ENCODE data around the gene CDC42EP5. TPM values are rescaled to one million over a fixed set of nuclear protein-coding genes. Genes with fewer than 3 reads are reported as not detected.

CDC42EP5 gene
- total and polyA plus RNA-seq, 10 of the 15 experiments (the other 5 are each of a cell fraction or from before 2014, with no cell fraction given) = 0.42 to 1.8 (median 1.4) TPM; not detected in 6

DNA sequence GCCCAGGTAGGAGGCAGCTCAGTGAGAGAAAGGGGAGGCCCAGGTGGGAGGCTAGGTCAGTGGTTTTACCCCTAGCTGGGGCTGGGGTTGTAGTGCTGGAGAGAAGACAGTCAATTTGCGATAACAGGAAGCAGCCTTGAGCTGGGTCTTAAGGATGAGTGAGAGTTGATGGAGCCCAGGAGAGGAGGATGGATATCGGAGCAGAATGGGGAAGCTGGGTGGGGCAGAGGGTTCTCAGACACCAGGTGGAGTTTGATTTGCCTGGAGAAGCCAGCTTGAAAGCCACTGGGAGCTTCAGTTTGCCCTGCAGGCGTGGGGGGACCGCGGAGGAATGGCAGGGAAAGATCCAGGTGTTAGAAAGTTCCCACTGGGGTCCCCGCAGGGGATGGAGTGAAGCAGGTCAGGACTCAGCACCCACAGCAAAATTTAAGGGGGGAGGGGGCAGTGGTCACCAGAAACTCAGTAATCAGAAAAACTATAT, 836 bp upstream of the CDC42EP5 start:
- no peaks in the 10 kb centered on the region for H3K9me3 ChIP-seq (replicated peaks; ENCODE audit: control insufficient read depth, insufficient read depth, low read length)
- ATAC-seq = no peak
- H2AFZ ChIP-seq (ENCODE audit: control insufficient read depth, low read depth, low read length) = no peak overlapping the region
- no peak overlapping the region for H3K4me3 ChIP-seq
- ChIA-PET CTCF (interaction anchor here (0.9 to 2.5 kb wide), 5 partner anchors 12 to 200 kb away, joined by 3 to 21 read pairs (median 3); no protein-coding TSS in a partner anchor), SMC1A (ENCODE audit: uncharacterized antibody, unreplicated experiment) (interaction anchor here (0.6 kb wide), 1 partner anchor 31 kb away, joined by 3 read pairs; no protein-coding TSS in a partner anchor), POLR2A (interaction anchor here (0.5 to 0.7 kb wide), 2 partner anchors 25 to 936 kb away, joined by 3 read pairs; partner anchors contain the start of gene LENG8), RAD21 (ENCODE audit: unreplicated experiment) (interaction anchor here (0.8 to 1.5 kb wide), 5 partner anchors 8 to 200 kb away, joined by 3 to 4 read pairs (median 4); partner anchors contain the start of gene LENG9)
- in situ Hi-C loops (cut with MboI) = loop anchor here (10.0 kb wide), 1 partner anchor 451 kb away; no protein-coding TSS in a partner anchor
- no TSS peak for BruUV-seq (replicated peaks)
- peaks cover 3% of the 10 kb centered on the region for H3K4me1 ChIP-seq (ENCODE audit: control insufficient read depth, insufficient read depth, low read length)
- peaks cover 0 to 3% of the 10 kb centered on the region in 2 experiments; a peak in 2 of 4 replicates for H3K27me3 ChIP-seq (replicated peaks in 1 of 2; ENCODE audit: control insufficient read depth in 2 of 2, insufficient read depth in 2 of 2, low read length in 1 of 2)
- no peaks in the 10 kb centered on the region for H4K20me1 ChIP-seq (ENCODE audit: control insufficient read depth, insufficient read depth)
- 80% methylated on average over 6 of the region's 6 CpGs for WGBS (ENCODE audit: insufficient coverage, insufficient replicate concordance, low lambda C conversion rate, missing lambda C conversion rate)
- H3K9ac ChIP-seq (ENCODE audit: control insufficient read depth, insufficient read depth, low read length) = no peak overlapping the region
- DNase-seq (ENCODE audit: low read depth, low spot score) = no peak
- intact Hi-C loops (cut with micrococcal nuclease; ENCODE audit: unreplicated experiment) = loop anchor here (10.0 kb wide), 1 partner anchor 441 kb away; no protein-coding TSS in a partner anchor
- H3K4me2 ChIP-seq (ENCODE audit: control insufficient read depth, insufficient read depth) = no peak overlapping the region
- FAIRE-seq = no peak
- H3K79me2 ChIP-seq (ENCODE audit: control insufficient read depth, insufficient read depth, low read length) = no peaks in the 10 kb centered on the region
- TF ChIP-seq BACH1 (IDR thresholded peaks at IDR 0.05; ENCODE audit: borderline replicate concordance) = no peak
- TF ChIP-seq POLR2AphosphoS2 (IDR thresholded peaks at IDR 0.05; ENCODE audit: low read depth, low read length) = no peak
- TF ChIP-seq SMAD1 (IDR thresholded peaks at IDR 0.05; ENCODE audit: low read depth, partially characterized antibody) = no peak
- TF ChIP-seq RCOR1 (conservative IDR thresholded peaks at IDR 0.05; ENCODE audit: low read depth, low read length) = no peak
- TF ChIP-seq KAT2A (conservative IDR thresholded peaks at IDR 0.05; ENCODE audit: control insufficient read depth, low read depth, low read length) = no peak
- no peak for TF ChIP-seq TAF1 (IDR thresholded peaks at IDR 0.05; ENCODE audit: borderline replicate concordance, low read depth, low read length)
- TF ChIP-seq, protein P1, sequence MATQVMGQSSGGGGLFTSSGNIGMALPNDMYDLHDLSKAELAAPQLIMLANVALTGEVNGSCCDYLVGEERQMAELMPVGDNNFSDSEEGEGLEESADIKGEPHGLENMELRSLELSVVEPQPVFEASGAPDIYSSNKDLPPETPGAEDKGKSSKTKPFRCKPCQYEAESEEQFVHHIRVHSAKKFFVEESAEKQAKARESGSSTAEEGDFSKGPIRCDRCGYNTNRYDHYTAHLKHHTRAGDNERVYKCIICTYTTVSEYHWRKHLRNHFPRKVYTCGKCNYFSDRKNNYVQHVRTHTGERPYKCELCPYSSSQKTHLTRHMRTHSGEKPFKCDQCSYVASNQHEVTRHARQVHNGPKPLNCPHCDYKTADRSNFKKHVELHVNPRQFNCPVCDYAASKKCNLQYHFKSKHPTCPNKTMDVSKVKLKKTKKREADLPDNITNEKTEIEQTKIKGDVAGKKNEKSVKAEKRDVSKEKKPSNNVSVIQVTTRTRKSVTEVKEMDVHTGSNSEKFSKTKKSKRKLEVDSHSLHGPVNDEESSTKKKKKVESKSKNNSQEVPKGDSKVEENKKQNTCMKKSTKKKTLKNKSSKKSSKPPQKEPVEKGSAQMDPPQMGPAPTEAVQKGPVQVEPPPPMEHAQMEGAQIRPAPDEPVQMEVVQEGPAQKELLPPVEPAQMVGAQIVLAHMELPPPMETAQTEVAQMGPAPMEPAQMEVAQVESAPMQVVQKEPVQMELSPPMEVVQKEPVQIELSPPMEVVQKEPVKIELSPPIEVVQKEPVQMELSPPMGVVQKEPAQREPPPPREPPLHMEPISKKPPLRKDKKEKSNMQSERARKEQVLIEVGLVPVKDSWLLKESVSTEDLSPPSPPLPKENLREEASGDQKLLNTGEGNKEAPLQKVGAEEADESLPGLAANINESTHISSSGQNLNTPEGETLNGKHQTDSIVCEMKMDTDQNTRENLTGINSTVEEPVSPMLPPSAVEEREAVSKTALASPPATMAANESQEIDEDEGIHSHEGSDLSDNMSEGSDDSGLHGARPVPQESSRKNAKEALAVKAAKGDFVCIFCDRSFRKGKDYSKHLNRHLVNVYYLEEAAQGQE (IDR thresholded peaks at IDR 0.05; ENCODE audit: low read depth, low read length) = no peak
- TF ChIP-seq RAD51 (IDR thresholded peaks at IDR 0.05) = no peak
- TF ChIP-seq, protein P2, sequence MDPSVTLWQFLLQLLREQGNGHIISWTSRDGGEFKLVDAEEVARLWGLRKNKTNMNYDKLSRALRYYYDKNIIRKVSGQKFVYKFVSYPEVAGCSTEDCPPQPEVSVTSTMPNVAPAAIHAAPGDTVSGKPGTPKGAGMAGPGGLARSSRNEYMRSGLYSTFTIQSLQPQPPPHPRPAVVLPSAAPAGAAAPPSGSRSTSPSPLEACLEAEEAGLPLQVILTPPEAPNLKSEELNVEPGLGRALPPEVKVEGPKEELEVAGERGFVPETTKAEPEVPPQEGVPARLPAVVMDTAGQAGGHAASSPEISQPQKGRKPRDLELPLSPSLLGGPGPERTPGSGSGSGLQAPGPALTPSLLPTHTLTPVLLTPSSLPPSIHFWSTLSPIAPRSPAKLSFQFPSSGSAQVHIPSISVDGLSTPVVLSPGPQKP (IDR thresholded peaks at IDR 0.05; ENCODE audit: low read depth, low read length) = no peak
- TF ChIP-seq ZNF622 (IDR thresholded peaks at IDR 0.05) = no peak
- no peaks in the 10 kb centered on the region for H3K36me3 ChIP-seq (ENCODE audit: control insufficient read depth in 2 of 2, insufficient read depth in 2 of 2, low read length in 1 of 2)
- no peak overlapping the region for H3K27ac ChIP-seq (ENCODE audit: control insufficient read depth, insufficient read depth)

Measured in GM12878 (cell line).